Activated CD8-positive, alpha-beta T cell treated with anti-CD3 and anti-CD28 coated beads for 36 hours (primary cell): Measurements from ENCODE around the gene RNF34. TPM values are rescaled to one million over a fixed set of nuclear protein-coding genes. Genes with fewer than 3 reads are reported as not detected.

Source experiments
- ATAC-seq: fragments of 200-7000 bp; cut with Tn5 transposase; one replicate; pipeline ENCODE4 v1.10.0; 2021; ENCODE audit warnings: mild to moderate bottlenecking, moderate library complexity
- CTCF ChIA-PET: fragments of 350-600 bp; sonication (Branson Sonifier 250); formaldehyde crosslinking; loops from one replicate; lab custom pipeline; 2021; ENCODE audit warnings: antibody characterized with exemption; lab: Charles Lee
- POLR2A ChIA-PET: fragments of 350-600 bp; sonication (Branson Sonifier 250); formaldehyde crosslinking; loops from one replicate; lab custom pipeline; 2021; ENCODE audit warnings: antibody characterized with exemption; lab: Charles Lee
- DNase-seq: peaks from one replicate; pipeline ENCODE4 v3.0.0-alpha.2; 2020
- H3K27ac Mint-ChIP-seq: one replicate; pipeline ENCODE4 v1.8.0; 2021; ENCODE audit warnings: mild to moderate bottlenecking, mixed read lengths
- H3K27me3 Mint-ChIP-seq: one replicate; pipeline ENCODE4 v1.8.0; 2021; ENCODE audit warnings: mixed read lengths
- H3K36me3 Mint-ChIP-seq: one replicate; pipeline ENCODE4 v1.8.0; 2021; ENCODE audit warnings: low read depth, mixed read lengths
- H3K4me1 Mint-ChIP-seq: one replicate; pipeline ENCODE4 v1.8.0; 2021; ENCODE audit warnings: low read depth, mixed read lengths
- H3K4me3 Mint-ChIP-seq: one replicate; pipeline ENCODE4 v1.8.0; 2021; ENCODE audit warnings: mild to moderate bottlenecking, moderate library complexity, mixed read lengths
- H3K9me3 Mint-ChIP-seq: one replicate; pipeline ENCODE4 v1.8.0; 2021; ENCODE audit warnings: mixed read lengths
- CTCF ChIP-seq: fragments of 200-600 bp; IDR thresholded peaks from one replicate; pipeline ENCODE4 v1.8.0; 2022; ENCODE audit warnings: antibody characterized with exemption, mild to moderate bottlenecking
- intact Hi-C: fragments of 100-400 bp; cut with micrococcal nuclease; formaldehyde crosslinking; loops from one replicate; pipeline ENCODE4 v1.10.0; 2022
- total RNA-seq, 2 experiments: library from RNA; stranded (reverse); gene quantifications; one replicate each; pipeline ENCODE4 v1.2.3, GENCODE V29; 2021

Gene RNF34
- total RNA-seq, 2 experiments from 2014 or later, result 44.1 to 44.9 TPM

DNA sequence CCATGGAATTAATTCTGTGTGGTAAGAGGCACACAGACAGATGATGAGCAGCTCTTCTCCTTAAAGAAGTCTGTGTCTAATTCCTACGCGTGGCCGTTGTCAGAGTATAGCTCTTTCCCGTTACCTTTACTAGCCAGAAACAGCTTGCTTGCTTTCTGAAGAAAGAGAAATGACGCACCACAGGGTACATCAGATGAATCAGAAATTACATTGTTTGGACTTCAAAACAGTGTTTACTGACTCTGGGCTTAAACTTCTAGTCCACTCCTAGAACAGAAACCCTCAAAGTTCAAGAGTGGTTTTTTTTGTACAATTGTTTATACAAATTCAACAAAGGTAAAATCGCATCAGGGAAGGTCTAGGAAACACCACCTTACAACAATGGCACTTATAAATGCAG, 29.0 kb downstream of the RNF34 start:
- CTCF ChIA-PET, result interaction anchor here (1.5 to 8.0 kb wide), 2 partner anchors 15 to 28 kb away, joined by 3 to 75 read pairs; no protein-coding TSS in a partner anchor
- ATAC-seq (no peak), DNase-seq (no peak)
- TF ChIP-seq CTCF, result no peak
- Mint-ChIP-seq H3K4me3 (no peak overlapping the region), H3K36me3 (peaks cover 71% of the 10 kb centered on the region), H3K27me3 (no peaks in the 10 kb centered on the region), H3K4me1 (no peaks in the 10 kb centered on the region), H3K27ac (peak overlapping the region; percentile 28), H3K9me3 (no peaks in the 10 kb centered on the region)
- intact Hi-C loops, result no loop called here
- POLR2A ChIA-PET, result no interaction called here

DNA sequence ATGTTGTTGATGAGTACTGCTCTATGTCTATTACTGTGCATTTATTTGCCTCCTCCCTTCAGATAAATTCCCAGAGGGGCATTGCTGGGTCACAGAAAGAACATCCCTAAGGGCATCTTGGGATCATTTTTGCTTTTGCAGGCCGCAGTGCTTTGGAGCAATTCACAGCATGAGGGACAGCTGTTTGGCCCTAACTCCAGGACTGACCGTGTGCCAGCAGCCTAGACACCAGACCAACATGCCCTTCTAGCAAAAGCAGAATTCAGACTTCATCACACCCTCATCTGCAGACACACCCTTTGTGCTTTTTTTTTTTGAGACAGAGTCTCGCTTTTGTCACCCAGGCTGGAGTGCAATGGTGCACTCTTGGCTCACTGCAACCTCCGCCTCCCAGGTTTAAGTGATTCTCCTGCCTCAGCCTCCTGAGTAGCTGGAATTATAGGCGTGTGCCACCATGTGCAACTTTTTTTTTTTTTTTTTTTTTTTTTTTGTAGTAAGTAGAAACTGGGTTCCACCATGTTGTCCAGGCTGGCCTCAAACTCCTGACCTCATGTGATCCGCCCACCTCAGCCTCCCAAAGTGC, 31.0 kb downstream of the RNF34 start:
- CTCF ChIA-PET, result interaction anchor here (0.6 to 8.0 kb wide), 3 partner anchors 13 to 64 kb away, joined by 3 to 75 read pairs (median 3); no protein-coding TSS in a partner anchor
- intact Hi-C loops, result no loop called here
- Mint-ChIP-seq H3K4me1 (no peaks in the 10 kb centered on the region), H3K36me3 (peaks cover 66% of the 10 kb centered on the region), H3K9me3 (no peaks in the 10 kb centered on the region), H3K4me3 (no peak overlapping the region), H3K27me3 (no peaks in the 10 kb centered on the region), H3K27ac (peak overlapping the region; percentile 36)
- DNase-seq, result no peak
- no peak for ATAC-seq
- POLR2A ChIA-PET, result interaction anchor here (0.6 to 1.3 kb wide), 2 partner anchors 9 kb away, joined by 3 to 4 read pairs; no protein-coding TSS in a partner anchor
- TF ChIP-seq CTCF, result no peak

DNA sequence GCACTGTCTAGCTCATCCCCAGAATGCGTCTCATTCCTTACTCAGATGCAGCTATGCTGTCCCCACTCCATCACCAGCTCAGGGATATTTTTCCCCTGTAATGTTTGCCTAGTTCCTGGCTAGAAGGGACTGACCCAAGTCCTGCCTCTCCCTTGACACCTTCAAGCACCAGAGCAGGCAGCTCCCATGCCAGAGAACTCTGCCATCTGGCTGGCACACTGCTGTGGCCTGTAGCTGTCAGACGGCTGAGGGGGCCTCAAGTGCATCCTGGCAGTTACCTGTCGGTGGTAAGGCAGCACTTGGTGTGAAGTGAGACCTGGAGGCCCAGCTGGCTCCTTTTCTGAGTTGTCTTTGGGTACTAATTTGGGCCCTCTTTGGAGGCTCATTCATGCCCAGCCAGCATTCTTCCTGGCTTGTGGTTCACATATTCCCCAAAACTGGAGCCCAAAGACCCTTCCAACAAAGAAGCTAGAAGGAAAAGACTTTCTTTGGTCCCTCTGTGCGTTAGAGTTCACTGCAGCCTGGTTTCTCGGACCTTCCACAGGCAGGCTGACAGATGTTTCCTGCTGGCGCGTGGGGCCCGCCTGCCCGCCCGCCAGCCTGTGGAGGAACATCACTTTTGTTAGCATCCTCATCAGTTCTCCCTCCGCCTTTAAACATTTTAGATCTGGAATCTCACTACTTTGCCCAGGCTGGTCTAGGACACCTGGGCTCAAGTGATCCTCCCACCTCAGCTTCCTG, 33.0 kb downstream of the RNF34 start:
- Mint-ChIP-seq H3K27ac (peak overlapping the region; percentile 60), H3K9me3 (peaks cover 2% of the 10 kb centered on the region), H3K36me3 (peaks cover 75% of the 10 kb centered on the region), H3K4me3 (no peak overlapping the region), H3K27me3 (no peaks in the 10 kb centered on the region), H3K4me1 (peaks cover 2% of the 10 kb centered on the region)
- ChIA-PET CTCF (interaction anchor here (1.2 to 8.0 kb wide), 4 partner anchors 10 to 98 kb away, joined by 3 to 75 read pairs (median 4); no protein-coding TSS in a partner anchor), POLR2A (interaction anchor here (0.7 to 1.1 kb wide), 2 partner anchors 10 to 11 kb away, joined by 3 to 4 read pairs; no protein-coding TSS in a partner anchor)
- TF ChIP-seq CTCF, result no peak
- no peak for DNase-seq
- ATAC-seq, result no peak
- intact Hi-C loops, result no loop called here

DNA sequence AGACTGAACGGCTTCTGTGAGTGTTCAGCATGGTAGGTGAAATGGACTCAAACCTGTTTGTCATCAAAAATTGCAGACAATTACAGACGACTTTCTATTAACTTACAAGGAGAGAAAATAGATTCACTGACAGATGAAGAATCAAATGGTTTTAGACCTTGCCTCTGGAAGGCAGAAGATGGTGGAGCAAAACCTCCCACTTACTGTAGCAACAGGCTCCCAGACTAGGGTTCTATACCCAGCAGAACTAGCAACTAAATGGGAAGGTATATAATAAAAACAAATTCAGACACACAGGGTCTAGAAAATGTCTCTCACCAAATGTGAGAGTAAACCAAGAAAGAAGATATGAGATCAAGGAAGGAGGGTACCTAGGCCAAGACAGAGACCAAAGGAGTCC, 36.8 kb downstream of the RNF34 start:
- H3K9me3 Mint-ChIP-seq, result peaks cover 2% of the 10 kb centered on the region
- H3K36me3 Mint-ChIP-seq, result peaks cover 74% of the 10 kb centered on the region
- ChIA-PET CTCF (no interaction called here), POLR2A (no interaction called here)
- no peak for TF ChIP-seq CTCF
- H3K27ac Mint-ChIP-seq, result no peak overlapping the region
- no peak for ATAC-seq
- H3K4me1 Mint-ChIP-seq, result peaks cover 2% of the 10 kb centered on the region
- DNase-seq, result no peak
- no peaks in the 10 kb centered on the region for H3K27me3 Mint-ChIP-seq
- no peak overlapping the region for H3K4me3 Mint-ChIP-seq
- intact Hi-C loops, result no loop called here

- TF ChIP-seq CTCF, result no peak
- peaks cover 10% of the 10 kb centered on the region for H3K4me1 Mint-ChIP-seq
- no peak overlapping the region for H3K27ac Mint-ChIP-seq
- intact Hi-C loops, result no loop called here
- H3K27me3 Mint-ChIP-seq, result no peaks in the 10 kb centered on the region
- ChIA-PET CTCF (interaction anchor here (2.0 kb wide), 1 partner anchor 40 kb away, joined by 5 read pairs; no protein-coding TSS in a partner anchor), POLR2A (interaction anchor here (0.8 to 1.7 kb wide), 2 partner anchors 16 to 38 kb away, joined by 3 to 4 read pairs; no protein-coding TSS in a partner anchor)
- H3K9me3 Mint-ChIP-seq, result peaks cover 2% of the 10 kb centered on the region
- no peak for ATAC-seq
- no peak overlapping the region for H3K4me3 Mint-ChIP-seq
- H3K36me3 Mint-ChIP-seq, result peaks cover 63% of the 10 kb centered on the region
- DNase-seq, result no peak
Observed at GRCh38 chr12:121438905-121439304, 39.0 kb downstream of the RNF34 start.
